Gastroesophageal sphincter (tissue), 4 donors: ENCODE results near the gene GRM3. TPM values are rescaled to one million over a fixed set of nuclear protein-coding genes. Genes with fewer than 3 reads are reported as not detected.

ENCODE experiments used
- ATAC-seq: fragments of 150-250 bp; one replicate; pipeline ENCODE4 v1.9.1; 2016; ENCODE audit warnings: mild to moderate bottlenecking, moderate library complexity
- H3K27ac ChIP-seq, 4 donors: fragments of 200-600 bp; sonication (generic) in 3 of 4; 1 replicate in 3 of 4; 2 replicates in 1 of 4; pipeline ENCODE4 v1.5.1; 2016 to 2019
- H3K27me3 ChIP-seq: fragments of 200-600 bp; sonication (generic); one replicate; pipeline ENCODE4 v1.5.1; 2019
- H3K36me3 ChIP-seq, 2 donors: fragments of 200-600 bp; sonication (generic); one replicate each; pipeline ENCODE4 v1.5.1; 2019; ENCODE audit warnings: control low read depth in 1 of 2
- H3K4me1 ChIP-seq, 3 donors: fragments of 200-600 bp; sonication (generic); 1 replicate in 2 of 3; 2 replicates in 1 of 3; pipeline ENCODE4 v1.5.1; 2016 to 2019; ENCODE audit warnings: control low read depth in 2 of 3
- H3K4me3 ChIP-seq, 2 donors: fragments of 200-600 bp; sonication (generic); one replicate each; pipeline ENCODE4 v1.5.1; 2019; ENCODE audit warnings: mild to moderate bottlenecking in 1 of 2, moderate library complexity in 1 of 2
- H3K9me3 ChIP-seq, 3 donors: fragments of 200-600 bp; sonication (generic); one replicate each; pipeline ENCODE4 v1.5.1; 2017 to 2019; ENCODE audit warnings: control low read depth in 2 of 3
- CTCF ChIP-seq, 4 experiments: fragments of 200-600 bp in 2 of 4; fragments of 450-650 bp in 2 of 4; sonication (generic) in 1 of 4; IDR thresholded peaks; one replicate each; pipeline ENCODE4 v1.5.1; 2017 to 2019; ENCODE audit warnings: antibody characterized with exemption in 4 of 4, mild to moderate bottlenecking in 2 of 4, moderate library complexity in 2 of 4
- EP300 ChIP-seq: sonication (generic); formaldehyde crosslinking; IDR thresholded peaks from one replicate; pipeline ENCODE4 v1.6.1; 2017; ENCODE audit warnings: antibody characterized with exemption, mild to moderate bottlenecking
- POLR2A ChIP-seq, 2 donors: fragments of 450-650 bp; IDR thresholded peaks; one replicate each; pipeline ENCODE4 v1.6.1; 2017; ENCODE audit warnings: antibody characterized with exemption in 2 of 2, mild to moderate bottlenecking in 2 of 2, moderate library complexity in 1 of 2
- POLR2AphosphoS5 ChIP-seq: sonication (generic); formaldehyde crosslinking; IDR thresholded peaks from one replicate; pipeline ENCODE4 v1.6.1; 2017; ENCODE audit warnings: antibody characterized with exemption
- WGBS, 2 donors: methylation state at CpG; one replicate each; pipeline ENCODE4 v1.1.5; 2018; ENCODE audit warnings: low coverage in 1 of 2; 5-methylcytosine and 5-hydroxymethylcytosine counted together
- total RNA-seq, 4 donors: library from RNA; depleted of rRNA; stranded (reverse); fragments of >200 nt; gene quantifications; one replicate each; pipeline ENCODE4 v1.1.0, GENCODE V29; 2016

GRM3 gene
- total RNA-seq, 4 donors from 2014 or later = not detected

GRCh38 chr7:86768967-86769760 lies 125.5 kb downstream of the GRM3 start:
- Histone ChIP-seq H3K4me1 (no peaks in the 10 kb centered on the region), H3K9me3 (no peaks in the 10 kb centered on the region), H3K27ac (no peak overlapping the region), H3K4me3 (no peak overlapping the region), H3K27me3 (no peaks in the 10 kb centered on the region), H3K36me3 (no peaks in the 10 kb centered on the region)
- TF ChIP-seq POLR2AphosphoS5 (no peak), CTCF (IDR thresholded peaks at IDR 0.05) (no peak), EP300 (no peak), POLR2A (IDR thresholded peaks at IDR 0.05) (no peak)
- no peak for ATAC-seq
- WGBS, 2 donors = 48 to 67% methylated on average over 2 to 4 of the region's 4 CpGs

GRCh38 chr7:86773309-86773708 lies 129.6 kb downstream of the GRM3 start:
- H3K4me3 ChIP-seq = no peak overlapping the region
- no peak overlapping the region for H3K27ac ChIP-seq
- TF ChIP-seq POLR2A (IDR thresholded peaks at IDR 0.05) = no peak
- no peak for TF ChIP-seq EP300
- TF ChIP-seq POLR2AphosphoS5 = no peak
- no peak for TF ChIP-seq CTCF (IDR thresholded peaks at IDR 0.05)
- H3K4me1 ChIP-seq = no peaks in the 10 kb centered on the region
- no peak for ATAC-seq
- no peaks in the 10 kb centered on the region for H3K36me3 ChIP-seq
- no peaks in the 10 kb centered on the region for H3K27me3 ChIP-seq
- H3K9me3 ChIP-seq = no peaks in the 10 kb centered on the region

- Histone ChIP-seq H3K9me3 (no peaks in the 10 kb centered on the region), H3K4me3 (no peak overlapping the region), H3K27ac (no peak overlapping the region), H3K27me3 (no peaks in the 10 kb centered on the region), H3K4me1 (no peaks in the 10 kb centered on the region), H3K36me3 (no peaks in the 10 kb centered on the region)
- no peak for ATAC-seq
- no peak for TF ChIP-seq CTCF (IDR thresholded peaks at IDR 0.05)
- no peak for TF ChIP-seq EP300
- TF ChIP-seq POLR2A (IDR thresholded peaks at IDR 0.05) = no peak
- no peak for TF ChIP-seq POLR2AphosphoS5
Measured at GRCh38 chr7:86775203-86775602, 131.5 kb downstream of the GRM3 start.

- H3K36me3 ChIP-seq = no peaks in the 10 kb centered on the region
- H3K27me3 ChIP-seq = no peaks in the 10 kb centered on the region
- no peaks in the 10 kb centered on the region for H3K4me1 ChIP-seq
- WGBS, 2 donors = 6 to 13% methylated on average over 1 of the region's 1 CpG
- TF ChIP-seq CTCF (IDR thresholded peaks at IDR 0.05) = no peak
- no peak for TF ChIP-seq EP300
- no peak for TF ChIP-seq POLR2AphosphoS5
- TF ChIP-seq POLR2A (IDR thresholded peaks at IDR 0.05) = no peak
- H3K9me3 ChIP-seq = no peaks in the 10 kb centered on the region
- H3K27ac ChIP-seq = no peak overlapping the region
- no peak overlapping the region for H3K4me3 ChIP-seq
- ATAC-seq = no peak
Measured at GRCh38 chr7:86776136-86776535, 132.4 kb downstream of the GRM3 start.

GRCh38 chr7:86778271-86778670 lies 134.6 kb downstream of the GRM3 start:
- H3K9me3 ChIP-seq = no peaks in the 10 kb centered on the region
- no peak for ATAC-seq
- H3K36me3 ChIP-seq = no peaks in the 10 kb centered on the region
- H3K4me3 ChIP-seq = no peak overlapping the region
- no peak for TF ChIP-seq POLR2A (IDR thresholded peaks at IDR 0.05)
- no peaks in the 10 kb centered on the region for H3K27me3 ChIP-seq
- no peaks in the 10 kb centered on the region for H3K4me1 ChIP-seq
- no peak overlapping the region for H3K27ac ChIP-seq
